ENCODE measurements around the gene PROSER3.
A peak's percentile ranks its signal among the peaks of the same experiment; 100 is the strongest.

The PROSER3 gene

GRCh38 chr19:35777961-35778360, 20.0 kb downstream of the PROSER3 start:
- DNase-seq (ENCODE audit: low spot score) = no peak

GRCh38 chr19:35779033-35779432, 21.1 kb downstream of the PROSER3 start:
- DNase-seq (ENCODE audit: low spot score) = no peak

DNA sequence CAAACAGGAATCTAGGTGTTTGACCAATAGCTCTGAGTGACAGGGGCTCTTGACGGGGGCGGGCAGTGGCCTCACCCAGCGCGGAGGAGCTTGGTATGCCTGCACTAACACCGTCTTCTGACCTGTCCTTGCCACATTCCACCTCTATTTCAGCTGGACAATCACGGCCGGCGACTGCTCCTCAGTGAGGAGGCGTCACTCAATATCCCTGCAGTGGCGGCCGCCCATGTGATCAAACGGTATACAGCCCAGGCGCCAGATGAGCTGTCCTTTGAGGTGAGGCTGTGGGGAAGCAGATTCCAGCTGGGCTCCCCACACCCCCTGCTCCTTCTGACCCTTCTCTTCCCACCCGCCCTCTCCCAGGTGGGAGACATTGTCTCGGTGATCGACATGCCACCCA, 22.1 kb downstream of the PROSER3 start:
- no peak for DNase-seq (ENCODE audit: low spot score)

GRCh38 chr19:35780717-35781116, 22.7 kb downstream of the PROSER3 start:
- DNase-seq (ENCODE audit: low spot score) = no peak

DNA sequence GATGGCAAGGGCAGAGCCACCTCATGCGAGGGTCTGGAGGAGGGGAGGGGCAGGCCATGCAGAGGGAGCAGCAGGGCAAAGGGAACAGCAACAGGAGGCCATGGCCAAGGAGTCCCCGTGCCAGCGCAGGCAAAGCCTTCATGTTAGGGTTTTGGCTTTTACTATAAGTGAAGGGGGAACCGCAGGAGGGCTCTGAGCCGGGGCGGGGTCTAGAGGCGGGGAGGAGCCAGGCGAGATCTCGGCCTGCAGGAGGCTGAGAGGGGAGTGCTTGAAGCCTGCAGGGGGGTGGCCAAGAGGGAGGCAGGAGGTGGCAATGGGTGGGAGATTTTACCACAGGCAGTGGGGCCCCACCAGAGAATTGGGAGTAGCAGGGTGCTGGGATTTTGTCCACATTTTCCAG, 23.7 kb downstream of the PROSER3 start:
- no peak for DNase-seq (ENCODE audit: low spot score)

DNA sequence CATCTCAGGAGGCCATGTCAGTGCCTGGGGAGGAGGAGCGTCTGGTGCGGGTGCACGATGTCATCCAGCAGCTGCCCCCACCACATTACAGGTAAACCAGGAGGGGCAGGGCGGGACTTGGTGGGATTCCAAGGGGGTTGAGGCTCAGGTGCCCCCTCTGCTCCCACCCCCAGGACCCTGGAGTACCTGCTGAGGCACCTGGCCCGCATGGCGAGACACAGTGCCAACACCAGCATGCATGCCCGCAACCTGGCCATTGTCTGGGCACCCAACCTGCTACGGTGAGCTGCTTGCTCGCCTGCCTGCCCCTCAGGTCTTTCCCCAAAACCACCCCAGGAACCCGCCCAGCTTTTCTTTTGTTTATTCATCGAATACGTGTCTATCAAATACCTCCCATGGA, 24.6 kb downstream of the PROSER3 start:
- no peak for DNase-seq (ENCODE audit: low spot score)

GRCh38 chr19:35783469-35784434, 25.8 kb downstream of the PROSER3 start:
- DNase-seq (ENCODE audit: low spot score) = no peak

DNA sequence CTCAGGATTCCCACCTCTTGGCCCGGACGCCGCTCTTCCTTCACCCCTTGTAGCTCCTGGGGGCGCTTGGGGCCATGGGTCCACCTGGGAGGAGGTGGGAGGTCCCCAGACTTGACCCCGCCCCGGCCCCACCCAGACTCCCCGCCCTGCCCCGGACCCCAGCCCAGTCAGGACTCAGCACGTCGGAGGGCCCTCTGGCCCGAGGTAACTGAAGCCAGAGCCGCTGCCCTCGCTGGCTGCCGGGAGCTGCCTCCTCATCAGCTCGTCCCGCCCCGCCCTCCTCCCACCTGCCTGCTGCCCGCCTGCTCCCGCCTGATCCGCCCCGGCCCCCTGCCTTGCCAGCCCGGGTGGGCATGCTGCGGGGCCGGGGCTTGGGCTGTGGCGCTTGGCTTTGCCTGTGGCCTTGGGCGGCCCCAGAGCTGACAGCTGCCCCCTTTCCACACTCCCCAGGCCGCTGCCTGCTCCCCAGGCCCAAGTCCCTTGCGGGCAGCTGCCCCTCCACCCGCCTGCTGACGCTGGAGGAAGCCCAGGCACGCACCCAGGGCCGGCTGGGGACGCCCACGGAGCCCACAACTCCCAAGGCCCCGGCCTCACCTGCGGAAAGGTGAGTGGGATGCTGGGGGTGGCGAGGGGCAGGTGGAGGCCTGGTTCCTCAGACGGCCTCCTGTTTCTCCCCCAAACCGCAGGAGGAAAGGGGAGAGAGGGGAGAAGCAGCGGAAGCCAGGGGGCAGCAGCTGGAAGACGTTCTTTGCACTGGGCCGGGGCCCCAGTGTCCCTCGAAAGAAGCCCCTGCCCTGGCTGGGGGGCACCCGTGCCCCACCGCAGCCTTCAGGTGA, 26.7 kb downstream of the PROSER3 start:
- DNase-seq (ENCODE audit: low spot score) = no peak

- DNase-seq (ENCODE audit: low spot score) = no peak
Measured at GRCh38 chr19:35785339-35785627, 27.3 kb downstream of the PROSER3 start.

DNA sequence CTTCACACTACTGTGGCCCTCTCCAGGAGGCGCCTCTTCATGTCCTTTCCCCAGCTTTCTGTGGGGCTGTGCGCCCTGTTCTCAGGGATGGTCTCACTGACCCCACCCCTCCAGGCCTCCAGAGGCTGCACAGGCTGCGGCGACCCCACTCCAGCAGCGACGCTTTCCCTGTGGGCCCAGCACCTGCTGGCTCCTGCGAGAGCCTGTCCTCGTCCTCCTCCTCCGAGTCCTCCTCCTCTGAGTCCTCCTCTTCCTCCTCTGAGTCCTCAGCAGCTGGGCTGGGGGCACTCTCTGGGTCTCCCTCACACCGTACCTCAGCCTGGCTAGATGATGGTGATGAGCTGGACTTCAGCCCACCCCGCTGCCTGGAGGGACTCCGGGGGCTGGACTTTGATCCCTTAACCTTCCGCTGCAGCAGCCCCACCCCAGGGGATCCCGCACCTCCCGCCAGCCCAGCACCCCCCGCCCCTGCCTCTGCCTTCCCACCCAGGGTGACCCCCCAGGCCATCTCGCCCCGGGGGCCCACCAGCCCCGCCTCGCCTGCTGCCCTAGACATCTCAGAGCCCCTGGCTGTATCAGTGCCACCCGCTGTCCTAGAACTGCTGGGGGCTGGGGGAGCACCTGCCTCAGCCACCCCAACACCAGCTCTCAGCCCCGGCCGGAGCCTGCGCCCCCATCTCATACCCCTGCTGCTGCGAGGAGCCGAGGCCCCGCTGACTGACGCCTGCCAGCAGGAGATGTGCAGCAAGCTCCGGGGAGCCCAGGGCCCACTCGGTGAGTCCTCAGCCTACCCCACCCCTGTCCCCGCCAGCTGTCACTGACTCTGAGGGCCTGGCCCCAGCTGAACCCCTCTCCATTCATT, 28.6 kb downstream of the PROSER3 start:
- no peak for DNase-seq (ENCODE audit: low spot score)

- no peak for DNase-seq (ENCODE audit: low spot score)
Measured at GRCh38 chr19:35787227-35787799, 29.3 kb downstream of the PROSER3 start.

- no peak for DNase-seq (ENCODE audit: low spot score)
Measured at GRCh38 chr19:35788205-35788960, 30.4 kb downstream of the PROSER3 start.

DNA sequence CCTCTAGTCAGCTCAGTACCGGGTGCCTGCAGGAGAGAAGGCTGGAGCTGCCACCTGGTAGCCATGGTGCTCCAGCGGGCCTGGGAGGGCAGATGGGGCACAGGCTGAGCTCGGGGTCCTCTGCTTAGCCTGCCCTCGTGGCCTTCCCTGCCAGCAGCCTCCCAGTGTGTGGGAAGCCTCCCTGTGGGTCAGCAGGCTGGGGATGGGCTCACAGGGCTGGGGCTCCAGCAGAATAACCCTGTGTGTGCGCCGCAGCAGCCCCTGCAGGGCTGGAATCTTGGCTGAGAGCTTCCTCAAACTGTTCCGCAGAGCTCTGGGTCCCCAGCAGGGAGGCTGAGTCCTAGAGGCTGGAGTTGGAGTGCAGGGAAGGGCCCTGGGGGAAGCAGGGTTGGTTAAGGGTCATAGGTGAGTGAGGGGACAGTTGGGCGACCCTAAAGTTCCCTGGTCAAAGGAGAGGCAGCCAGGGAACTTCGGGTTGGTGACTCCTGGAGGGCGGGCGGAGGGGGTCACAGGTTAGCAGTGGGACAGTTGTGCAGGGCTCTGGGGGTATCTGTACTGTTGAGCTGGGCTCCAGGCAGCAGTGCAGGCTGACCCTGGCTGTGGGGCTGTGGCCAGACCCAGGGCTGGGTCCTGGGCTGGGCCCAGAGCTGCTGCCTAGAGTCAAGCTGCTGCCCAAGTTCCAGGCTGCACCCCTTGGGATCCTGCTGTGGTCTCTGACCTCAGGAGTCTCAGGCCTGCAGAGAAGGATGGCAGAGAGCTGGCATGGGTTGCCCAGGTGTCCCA, 31.4 kb downstream of the PROSER3 start:
- DNase-seq (ENCODE audit: low spot score) = no peak

- DNase-seq (ENCODE audit: low spot score) = no peak
Measured at GRCh38 chr19:35789978-35790944, 32.3 kb downstream of the PROSER3 start.

- DNase-seq (ENCODE audit: low spot score) = peak; percentile 63
Measured at GRCh38 chr19:35790981-35791813, 33.2 kb downstream of the PROSER3 start.

DNA sequence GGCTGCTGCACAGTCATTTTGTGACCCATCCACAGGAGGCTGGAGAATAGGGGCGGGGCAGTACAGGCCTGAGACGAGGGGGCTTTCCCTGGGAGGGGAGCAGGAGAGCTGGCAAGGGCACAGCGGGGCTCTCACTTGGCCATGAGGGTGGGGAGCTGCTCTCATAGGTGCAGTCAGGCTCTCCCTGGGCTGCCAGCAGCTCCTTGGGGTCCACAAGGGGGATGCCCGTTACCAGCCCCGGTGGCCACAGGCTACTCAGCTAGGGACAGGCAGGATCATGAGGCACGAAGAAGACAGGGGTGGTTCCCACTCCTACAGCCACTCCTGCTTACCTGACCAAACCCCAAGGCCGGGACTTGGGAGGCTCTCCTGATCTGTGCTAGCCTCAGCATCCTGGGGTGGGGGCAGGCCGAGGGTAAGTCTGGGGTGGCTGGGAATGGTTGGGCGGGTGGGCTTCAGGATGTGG, 33.9 kb downstream of the PROSER3 start:
- no peak for DNase-seq (ENCODE audit: low spot score)

DNA sequence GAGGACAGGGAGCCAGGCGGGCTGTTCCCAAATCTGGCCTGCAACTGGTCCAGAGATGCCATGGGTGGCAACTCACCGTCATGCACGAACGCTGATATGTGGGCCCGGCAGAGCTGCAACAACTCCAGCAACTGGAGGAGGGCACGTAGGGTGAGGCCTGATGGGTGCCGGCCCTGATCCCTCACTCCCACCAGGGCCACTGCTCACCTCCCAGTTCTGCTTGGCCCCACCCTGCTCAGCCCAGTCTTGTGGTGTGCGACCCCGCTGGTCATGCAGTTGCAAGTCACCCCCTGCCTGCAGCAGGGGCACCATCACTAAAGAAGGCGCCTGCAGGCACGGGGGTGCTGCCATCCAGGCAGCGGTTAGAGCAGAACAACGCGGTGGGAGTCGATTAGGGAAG, 34.3 kb downstream of the PROSER3 start:
- no peak for DNase-seq (ENCODE audit: low spot score)

DNA sequence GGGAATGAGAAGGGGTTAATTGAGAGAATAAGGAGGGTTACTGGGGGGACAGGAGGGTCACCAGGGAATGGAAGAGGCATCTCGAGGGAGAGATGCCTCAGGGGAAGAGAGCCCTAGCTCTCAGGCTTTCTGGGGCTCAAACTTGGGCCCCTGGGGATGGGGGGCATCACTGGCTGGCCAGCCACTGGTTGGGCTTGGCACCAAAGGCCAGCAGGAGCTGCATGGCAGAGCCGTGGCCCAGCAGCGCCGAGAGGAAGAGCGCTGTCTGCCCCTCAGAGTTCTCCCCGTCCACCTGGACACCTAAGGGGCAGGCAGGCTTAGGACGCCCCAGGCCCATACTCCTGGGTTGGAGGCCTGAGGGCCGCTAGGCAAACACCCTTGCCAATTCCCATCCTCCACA, 34.9 kb downstream of the PROSER3 start:
- no peak for DNase-seq (ENCODE audit: low spot score)

Measured in germinal center (tissue), 1 donor.